Psoas muscle (tissue), 8 donors: ENCODE results near the gene LRRC37A. TPM values are rescaled to one million over a fixed set of nuclear protein-coding genes. Genes with fewer than 3 reads are reported as not detected.
"Not testable (repeated sequence)": the region's sequence is repeated elsewhere in the genome, so short reads cannot be mapped to it uniquely, and the experiment has no call there.

Source experiments
- ATAC-seq, 4 donors: fragments of 200-7000 bp; cut with Tn5 transposase; one replicate each; pipeline ENCODE4 v1.9.1; 2020; ENCODE audit warnings: moderate library complexity in 3 of 4, mild to moderate bottlenecking in 2 of 4
- DNase-seq, 2 donors: peaks; one replicate each; pipeline ENCODE4 v3.0.0-alpha.2; 2020
- H3K27ac ChIP-seq: fragments of 200-600 bp; one replicate; pipeline ENCODE4 v1.8.0; 2022
- H3K27me3 ChIP-seq, 3 donors: fragments of 200-600 bp in 1 of 3; one replicate each; pipeline versions ENCODE4 v1.6.1 to v1.8.0; 2013 to 2022; ENCODE audit warnings: low read length in 2 of 3, mild to moderate bottlenecking in 2 of 3, moderate library complexity in 1 of 3; ENCODE audit not compliant: insufficient read depth in 3 of 3
- H3K36me3 ChIP-seq, 2 donors: fragments of 200-600 bp in 1 of 2; one replicate each; pipeline versions ENCODE4 v1.6.1 to v1.8.0; 2013 to 2022; ENCODE audit warnings: low read depth in 1 of 2, mild to moderate bottlenecking in 1 of 2, moderate library complexity in 1 of 2; ENCODE audit not compliant: insufficient read depth in 1 of 2
- H3K4me1 ChIP-seq: fragments of 200-600 bp; one replicate; pipeline ENCODE4 v1.8.0; 2022
- H3K4me3 ChIP-seq: fragments of 200-600 bp; one replicate; pipeline ENCODE4 v1.8.0; 2022; ENCODE audit warnings: mild to moderate bottlenecking
- H3K9me3 ChIP-seq: fragments of 200-600 bp; one replicate; pipeline ENCODE4 v1.8.0; 2022
- WGBS, 3 donors: extraction: QIAGEN DNeasy Blood & Tissue Kit; methylation state at CpG; one replicate each; pipeline versions ENCODE4 v1.1.6 to v1.1.7; 2013; 5-methylcytosine and 5-hydroxymethylcytosine counted together
- intact Hi-C, 2 donors: fragments of 100-400 bp; cut with DNase I; formaldehyde crosslinking; loops; one replicate each; pipeline versions ENCODE4 v1.11.0 to v1.14.2; 2022
- polyA plus RNA-seq, 3 donors: library from polyadenylated mRNA; stranded (reverse); fragments of 200-250 nt; gene quantifications; one replicate each; pipeline ENCODE4 v1.2.3, GENCODE V29; 2013
- total RNA-seq, 4 donors: library from RNA; stranded (reverse); fragmentation: NEBNext Ultra II Directional in 2 of 4; extraction: Animal tissue kit (Norgen Biotek cat#: 25700) in 2 of 4; gene quantifications; one replicate each; pipeline versions ENCODE4 v1.2.1 to v1.2.4, GENCODE V29; 2021 to 2023
- donor health status: healthy with polysubstance abuse.
- donor health status: DM: no; HTN: no; CAD: no; lungs with moderate emphysema.
- donor health status: Bipolar disorder and iron deficiency.
- donor health status: healthy.
- donor health status: DM: yes; HTN: yes; CAD: no.
- donor health status: DM: no; HTN: no; CAD: no.
- donor health status: DM: no; HTN: no; CAD: no.
- donor health status: DM: yes; HTN: yes; CAD: no.

The LRRC37A gene
- total and polyA plus RNA-seq, 7 donors: 0.17 to 3.0 (median 0.84) TPM

DNA sequence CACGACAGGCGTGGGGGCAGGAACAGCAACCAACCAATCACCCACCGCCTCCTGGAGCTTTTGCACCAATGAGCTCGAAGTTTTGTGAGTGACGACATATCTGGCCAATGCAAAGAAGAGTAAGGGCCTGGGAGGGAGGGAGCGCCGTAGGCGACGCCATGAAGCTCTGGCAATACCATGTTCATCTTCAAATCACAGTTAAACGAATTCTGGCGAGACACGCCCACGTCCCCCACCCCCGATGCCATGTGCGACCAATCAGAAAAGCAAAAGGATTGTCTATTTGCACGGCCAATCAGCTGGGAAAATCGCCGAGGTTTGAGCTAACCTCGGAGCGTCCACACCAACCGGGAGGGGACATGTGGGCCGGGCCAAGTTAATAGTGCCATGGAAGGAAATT, 66.8 kb downstream of the LRRC37A start, which contains the start of gene ARL17B:
Gene ARL17B (minus strand): TSS at position 12 of the 400 bp plus-strand sequence. CDS start 3,369 bp downstream, outside the sequence.
- intact Hi-C loops, H3K27ac ChIP-seq, H3K36me3 ChIP-seq, H3K9me3 ChIP-seq, H3K4me1 ChIP-seq, H3K4me3 ChIP-seq, H3K27me3 ChIP-seq: not testable (repeated sequence)
- WGBS, 3 donors: 0% methylated on average over 1 to 14 of the region's 22 CpGs; no CpG with 5 or more reads in 1 of the 3 donors
- DNase-seq: peak; percentile 78 to 90
- ATAC-seq: peak; percentile 97 to 99 (median 98)

DNA sequence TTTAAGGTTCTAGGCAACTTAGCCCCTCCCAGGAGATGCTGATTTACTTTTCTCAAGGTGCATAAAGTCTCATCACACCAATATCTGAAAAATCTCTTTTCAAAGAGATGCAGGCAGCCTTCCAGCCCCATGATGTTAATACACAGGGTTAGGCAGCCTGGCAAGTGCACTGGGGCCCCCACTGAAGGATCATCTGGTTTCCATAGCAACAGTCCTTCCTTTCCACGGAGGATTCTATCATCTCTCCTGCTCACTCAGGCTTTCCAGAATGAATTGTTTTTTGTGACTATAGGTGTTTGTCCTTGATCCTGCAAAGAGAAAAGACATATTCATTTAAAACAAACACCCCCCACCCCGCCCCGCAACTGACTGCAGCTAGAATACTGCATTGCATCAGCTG, 72.6 kb downstream of the LRRC37A start:
- H3K27me3 ChIP-seq, H3K36me3 ChIP-seq, H3K27ac ChIP-seq, H3K9me3 ChIP-seq, DNase-seq, intact Hi-C loops, H3K4me1 ChIP-seq, H3K4me3 ChIP-seq, ATAC-seq: not testable (repeated sequence)
- WGBS, 3 donors: no CpG with 5 or more reads among the region's 3 CpGs

DNA sequence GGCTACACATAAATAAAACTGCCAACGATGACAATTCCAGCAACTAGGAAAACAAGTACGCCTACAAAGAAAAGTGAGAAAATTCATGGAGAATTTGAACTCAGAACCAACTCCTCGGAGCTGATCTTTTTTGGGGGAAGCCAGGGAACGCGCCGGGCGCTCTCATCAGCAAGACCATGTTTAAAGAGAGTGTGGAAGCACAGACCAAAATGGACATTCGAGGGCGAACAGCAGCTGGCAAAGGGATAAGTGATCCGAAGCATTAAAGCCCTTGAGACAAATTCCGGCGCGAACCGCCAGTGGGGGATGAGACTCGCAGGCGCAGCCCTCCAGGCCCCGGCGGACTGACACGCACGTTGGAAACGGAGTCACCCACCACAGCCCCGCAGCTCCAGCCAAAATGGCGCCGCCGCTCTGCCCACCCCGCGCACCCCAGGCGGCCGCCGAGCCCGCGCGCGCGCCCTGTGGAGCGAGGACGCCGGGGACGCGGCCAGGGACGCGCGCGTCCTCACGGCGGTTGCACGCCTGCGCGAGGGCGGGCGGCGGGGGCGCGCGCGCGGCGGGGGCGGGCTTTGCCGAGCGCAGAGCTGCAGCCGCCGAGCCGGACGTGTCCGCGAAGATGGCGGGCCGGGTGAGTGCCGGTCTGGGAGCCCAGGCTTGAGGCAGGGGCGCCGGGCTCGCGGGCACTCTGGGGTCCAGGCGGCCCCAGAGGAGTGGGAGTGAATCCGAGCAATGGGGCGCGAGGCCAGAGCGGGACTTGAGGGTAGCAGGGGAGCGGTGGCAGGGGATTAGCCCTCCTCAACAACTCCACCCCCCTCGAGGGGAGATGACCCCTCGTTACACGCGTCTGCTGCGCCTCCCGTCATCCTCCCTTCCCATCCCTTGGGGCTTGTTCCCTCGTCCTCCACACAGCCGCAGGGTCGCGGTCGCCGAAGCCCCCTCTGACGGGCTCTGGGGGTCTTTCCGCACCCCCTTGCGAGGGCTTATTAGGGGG, 77.6 kb downstream of the LRRC37A start:
- H3K9me3 ChIP-seq, H3K27ac ChIP-seq, DNase-seq, intact Hi-C loops, H3K4me3 ChIP-seq, H3K27me3 ChIP-seq, H3K36me3 ChIP-seq, H3K4me1 ChIP-seq: not testable (repeated sequence)
- peak; percentile 90 to 96 (median 93) for ATAC-seq
- WGBS, 3 donors: no CpG with 5 or more reads among the region's 95 CpGs

DNA sequence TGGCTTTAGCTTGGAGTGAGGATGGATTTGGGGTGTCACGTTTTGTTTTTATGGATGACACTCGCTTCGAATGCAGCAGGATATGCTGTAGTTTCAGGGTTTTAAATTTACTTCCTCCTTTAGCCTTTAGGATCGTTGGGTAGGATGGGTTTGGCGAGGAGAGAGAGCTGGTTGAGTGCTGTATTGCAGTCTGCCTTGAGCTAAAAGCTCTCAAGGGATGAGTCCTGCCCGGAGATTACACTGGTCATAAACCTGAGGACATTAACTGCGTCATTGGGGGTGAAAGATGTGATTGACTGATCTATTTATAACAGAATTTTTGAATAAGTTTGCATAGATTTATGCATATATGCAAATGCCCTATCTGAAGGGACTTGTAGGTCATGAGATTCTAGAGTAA, 78.5 kb downstream of the LRRC37A start:
- H3K27me3 ChIP-seq, intact Hi-C loops, H3K9me3 ChIP-seq, H3K27ac ChIP-seq, H3K4me3 ChIP-seq, H3K36me3 ChIP-seq, H3K4me1 ChIP-seq, DNase-seq: not testable (repeated sequence)
- no CpG with 5 or more reads among the region's 7 CpGs for WGBS, 3 donors
- ATAC-seq: peak; percentile 84 to 91 (median 88)

DNA sequence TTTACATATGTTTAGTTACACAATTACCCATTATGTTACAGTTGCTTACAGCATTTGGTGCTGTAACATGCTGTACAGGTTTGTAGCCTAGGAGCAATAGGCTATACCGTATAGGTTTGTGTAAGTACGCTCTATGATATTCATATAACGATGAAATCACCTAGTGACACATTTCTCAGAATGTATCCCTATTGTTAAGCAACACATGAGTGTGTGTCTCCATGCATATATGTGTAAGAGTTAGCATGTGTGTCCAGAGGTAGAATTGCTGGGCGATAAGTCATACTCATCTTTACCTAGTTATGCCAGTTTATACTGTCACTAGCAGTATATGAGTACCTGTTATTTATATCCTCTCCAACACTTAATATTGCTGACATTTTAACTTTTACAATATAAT, 88.2 kb downstream of the LRRC37A start:
- intact Hi-C loops, H3K36me3 ChIP-seq, H3K4me1 ChIP-seq, DNase-seq, H3K27ac ChIP-seq, H3K27me3 ChIP-seq, H3K4me3 ChIP-seq, H3K9me3 ChIP-seq: not testable (repeated sequence)
- ATAC-seq: peak in 1 of 4 donors; percentile 31
- 96 to 97% (median 97%) methylated on average over 3 of the region's 4 CpGs for WGBS, 3 donors

DNA sequence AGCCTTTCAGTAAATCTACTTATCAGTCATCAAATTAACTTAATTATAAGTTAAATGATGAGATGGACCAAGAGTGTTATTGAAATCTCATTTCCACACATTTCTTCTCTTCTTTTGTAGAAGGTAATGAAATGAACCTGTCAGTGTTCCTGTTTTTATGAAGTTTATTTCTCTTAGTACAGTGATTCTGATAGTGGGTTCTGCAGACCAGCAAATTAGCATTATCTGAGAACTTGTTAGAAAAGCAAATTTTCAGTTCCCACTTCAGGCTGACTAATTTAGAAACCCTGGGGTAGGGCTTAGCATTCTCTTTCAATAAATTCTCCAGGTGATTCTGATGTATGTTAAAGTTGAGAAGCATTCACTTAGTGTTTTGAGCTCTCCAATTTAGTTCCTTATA, 90.6 kb downstream of the LRRC37A start:
- H3K9me3 ChIP-seq, DNase-seq, H3K27me3 ChIP-seq, H3K27ac ChIP-seq, H3K4me1 ChIP-seq, intact Hi-C loops, ATAC-seq, H3K36me3 ChIP-seq, H3K4me3 ChIP-seq: not testable (repeated sequence)

Other genes with a start within 250 kb of the LRRC37A start
- 10 to 100 TPM; 25.8 to 37.5 (median 34.1) TPM for gene KANSL1, start 101.7 kb upstream of the LRRC37A start, total RNA-seq
- gene KANSL1, start 101.7 kb upstream of the LRRC37A start, polyA plus RNA-seq: 10 to 100 TPM in 1 of 3 donors, 1 to 10 TPM in 2; 6.9 to 15.3 (median 9.8) TPM
- gene ARL17B, start 66.6 kb downstream of the LRRC37A start, total RNA-seq: 10 to 100 TPM in 1 of 4 donors, 1 to 10 TPM in 3; 7.6 to 12.5 (median 8.2) TPM
- gene ARL17B, start 66.6 kb downstream of the LRRC37A start, polyA plus RNA-seq: 10 to 100 TPM in 1 of 3 donors, 1 to 10 TPM in 2; 3.8 to 27.1 (median 8.7) TPM
- gene LRRC37A2, start 217.3 kb downstream of the LRRC37A start, total RNA-seq: 10 to 100 TPM in 1 of 4 donors, 1 to 10 TPM in 3; 2.6 to 13.3 (median 5.7) TPM
- gene LRRC37A2, start 217.3 kb downstream of the LRRC37A start, polyA plus RNA-seq: 1 to 10 TPM; 1.5 to 6.7 (median 1.9) TPM